ENCODE measurements around the gene CCNG1.
"Not testable (repeated sequence)": the region's sequence is repeated elsewhere in the genome, so short reads cannot be mapped to it uniquely, and the experiment has no call there.

The CCNG1 gene, protein sequence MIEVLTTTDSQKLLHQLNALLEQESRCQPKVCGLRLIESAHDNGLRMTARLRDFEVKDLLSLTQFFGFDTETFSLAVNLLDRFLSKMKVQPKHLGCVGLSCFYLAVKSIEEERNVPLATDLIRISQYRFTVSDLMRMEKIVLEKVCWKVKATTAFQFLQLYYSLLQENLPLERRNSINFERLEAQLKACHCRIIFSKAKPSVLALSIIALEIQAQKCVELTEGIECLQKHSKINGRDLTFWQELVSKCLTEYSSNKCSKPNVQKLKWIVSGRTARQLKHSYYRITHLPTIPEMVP

DNA sequence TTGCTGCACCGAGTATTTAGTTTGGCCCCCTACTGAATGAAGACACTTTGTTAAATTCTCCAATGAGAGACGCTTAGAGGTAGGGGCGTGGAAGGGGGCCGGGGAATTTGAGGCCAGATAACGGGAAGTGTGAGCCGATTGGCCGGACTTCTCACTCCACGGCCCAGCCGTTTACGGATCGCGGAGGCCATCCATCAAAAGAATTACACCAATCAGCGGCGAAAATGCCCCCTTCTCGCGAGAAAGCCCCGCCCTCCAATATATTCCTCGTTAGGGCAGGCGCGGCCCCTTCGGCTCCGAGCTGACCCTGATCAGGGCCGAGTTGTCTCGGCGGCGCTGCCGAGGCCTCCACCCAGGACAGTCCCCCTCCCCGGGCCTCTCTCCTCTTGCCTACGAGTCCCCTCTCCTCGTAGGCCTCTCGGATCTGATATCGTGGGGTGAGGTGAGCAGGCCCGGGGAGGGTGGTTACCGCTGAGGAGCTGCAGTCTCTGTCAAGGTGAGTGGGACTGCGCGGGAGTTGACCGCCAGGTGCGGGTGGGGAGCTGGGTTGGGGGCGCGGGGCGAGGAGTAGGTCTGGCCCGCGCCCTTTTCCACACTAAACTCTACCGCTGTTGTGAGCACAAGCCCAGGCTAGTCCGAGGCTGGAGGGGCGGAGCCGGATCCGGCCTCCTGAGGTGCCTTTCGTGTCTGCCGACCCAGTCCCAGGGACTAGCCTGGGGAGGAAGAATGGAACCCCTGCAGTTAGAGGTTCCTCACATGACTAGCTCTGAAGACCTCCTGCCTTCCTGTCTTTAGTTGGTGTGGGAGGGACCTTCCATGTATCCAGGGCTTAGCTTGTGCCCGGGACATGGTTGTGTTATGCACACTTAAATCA is at the start of gene CCNG1:
Gene CCNG1 (plus strand): TSS at position 287 of the 874 bp plus-strand sequence. CDS start 1,662 bp downstream, outside the sequence.
- peak; percentile 38 for DNase-seq

DNA sequence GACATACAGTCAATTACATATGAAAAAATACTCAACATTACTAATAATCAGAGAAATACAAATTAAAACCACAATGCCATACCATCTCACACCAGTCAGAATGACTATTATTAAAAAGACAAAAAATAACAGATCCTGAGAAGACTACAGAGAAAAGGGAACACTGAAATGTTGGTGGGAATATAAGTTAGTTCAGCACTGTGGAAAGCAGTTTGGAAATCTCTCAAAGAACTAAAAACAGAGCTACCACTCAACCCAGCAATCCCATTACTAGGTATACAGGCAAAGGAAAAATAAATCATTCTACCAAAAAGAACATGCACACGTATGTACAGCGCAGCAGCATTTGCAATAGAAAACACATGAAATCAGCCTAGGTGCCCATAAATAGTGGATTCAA is 41.6 kb upstream of the CCNG1 start:
- DNase-seq = no peak

DNA sequence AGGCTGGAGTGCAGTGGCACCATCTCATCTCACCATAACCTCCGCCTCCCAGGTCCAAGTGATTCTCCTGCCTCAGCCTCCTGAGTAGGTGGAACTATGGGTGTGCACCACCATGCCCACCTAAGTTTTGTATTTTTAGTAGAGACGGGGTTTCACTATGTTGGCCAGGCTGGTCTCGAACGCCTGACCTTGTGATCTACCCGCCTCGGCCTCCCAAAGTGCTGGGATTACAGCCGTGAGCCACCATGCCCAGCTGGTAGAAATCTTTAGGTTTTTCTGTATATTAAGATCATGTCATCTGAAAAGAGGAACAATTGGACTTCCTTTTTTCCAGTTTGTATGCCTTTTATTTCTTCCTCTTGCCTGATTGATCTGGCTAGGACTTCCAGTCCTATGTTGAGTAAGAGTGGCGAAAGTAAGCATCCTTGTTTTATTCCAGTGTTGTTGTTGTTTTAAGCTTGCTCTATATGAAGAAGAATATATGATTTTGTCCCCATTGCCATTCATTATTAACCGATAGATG is 40.5 kb upstream of the CCNG1 start:
- DNase-seq = not testable (repeated sequence)

DNA sequence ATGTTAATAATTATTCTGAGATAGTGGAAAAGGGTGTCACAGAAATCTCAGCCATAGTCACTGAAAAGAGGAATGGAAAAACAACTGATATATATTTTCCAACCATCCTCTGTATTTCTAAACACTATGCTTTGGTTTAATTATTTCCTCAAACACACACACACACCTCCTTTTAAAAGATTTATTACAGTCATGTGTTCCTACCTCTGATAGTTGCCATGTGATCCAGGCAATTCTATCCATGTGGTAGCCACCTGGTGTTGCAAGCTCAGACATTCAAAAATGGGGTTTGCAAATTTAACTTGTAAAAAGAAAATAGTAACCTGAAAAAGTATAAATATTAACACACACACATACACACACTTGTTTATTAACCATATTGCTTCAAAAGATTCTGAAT is 40.0 kb upstream of the CCNG1 start:
- no peak for DNase-seq

GRCh38 chr5:163399923-163400322 is 37.5 kb upstream of the CCNG1 start:
- no peak for DNase-seq

DNA sequence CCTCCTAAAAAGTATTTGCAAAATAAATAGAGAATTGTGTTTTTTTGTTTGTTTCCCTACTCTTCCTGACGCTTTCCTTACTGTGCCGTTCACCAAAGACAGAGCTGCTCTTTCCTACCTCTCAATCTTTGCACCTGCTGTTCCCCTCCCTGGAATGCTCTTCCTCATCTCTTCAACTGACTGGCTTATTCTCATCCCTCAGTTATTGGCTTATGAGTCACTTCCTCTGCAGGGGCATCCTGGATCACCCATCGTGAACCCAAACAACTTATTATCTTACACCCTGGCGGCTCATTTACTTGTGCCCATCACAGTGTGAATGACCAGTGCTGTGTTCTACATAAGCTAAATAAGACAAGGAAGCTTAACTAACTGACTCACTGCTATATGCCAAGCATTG is 36.1 kb upstream of the CCNG1 start:
- no peak for DNase-seq

- DNase-seq = no peak
These were observed 35.4 kb upstream of the CCNG1 start for GRCh38 chr5:163402007-163402406.

DNA sequence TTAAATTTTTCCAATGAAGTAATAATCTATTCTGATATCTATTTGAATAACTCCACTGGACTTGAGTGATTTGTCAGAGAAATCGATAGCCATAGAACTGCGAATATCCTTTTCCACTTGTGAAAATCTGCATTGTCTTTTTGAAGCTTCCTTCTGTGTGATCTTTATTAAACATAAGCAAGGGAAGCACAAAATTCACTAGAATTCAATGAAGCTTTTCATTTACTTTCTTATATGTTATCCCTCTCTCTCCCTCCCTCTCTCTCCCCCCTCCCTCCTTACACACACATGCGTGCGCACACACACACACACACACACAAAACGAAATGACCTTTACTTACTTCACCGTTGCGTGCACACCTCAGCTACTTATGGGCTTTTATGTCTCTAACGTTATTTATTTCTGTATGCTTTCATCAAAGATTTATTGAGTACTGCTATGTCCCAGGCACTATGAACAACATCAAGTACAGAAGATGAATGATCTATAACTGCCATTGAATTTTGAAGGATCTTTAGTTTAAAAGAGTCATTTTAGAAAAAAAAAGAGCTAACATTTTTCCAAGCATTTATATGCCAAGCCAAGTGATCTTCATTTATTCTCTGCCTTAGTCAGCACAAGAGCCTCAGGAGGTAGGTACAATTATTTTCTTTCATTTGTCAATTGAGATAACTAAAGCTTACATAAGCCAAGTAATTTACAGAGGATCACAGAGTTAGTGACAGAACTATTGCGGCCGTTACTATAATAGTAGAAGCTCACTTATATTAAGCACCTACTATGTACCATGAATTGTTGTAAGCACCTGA is 32.8 kb upstream of the CCNG1 start:
- no peak for DNase-seq

- no peak for DNase-seq
These were observed 30.2 kb upstream of the CCNG1 start for GRCh38 chr5:163407034-163407655.

DNA sequence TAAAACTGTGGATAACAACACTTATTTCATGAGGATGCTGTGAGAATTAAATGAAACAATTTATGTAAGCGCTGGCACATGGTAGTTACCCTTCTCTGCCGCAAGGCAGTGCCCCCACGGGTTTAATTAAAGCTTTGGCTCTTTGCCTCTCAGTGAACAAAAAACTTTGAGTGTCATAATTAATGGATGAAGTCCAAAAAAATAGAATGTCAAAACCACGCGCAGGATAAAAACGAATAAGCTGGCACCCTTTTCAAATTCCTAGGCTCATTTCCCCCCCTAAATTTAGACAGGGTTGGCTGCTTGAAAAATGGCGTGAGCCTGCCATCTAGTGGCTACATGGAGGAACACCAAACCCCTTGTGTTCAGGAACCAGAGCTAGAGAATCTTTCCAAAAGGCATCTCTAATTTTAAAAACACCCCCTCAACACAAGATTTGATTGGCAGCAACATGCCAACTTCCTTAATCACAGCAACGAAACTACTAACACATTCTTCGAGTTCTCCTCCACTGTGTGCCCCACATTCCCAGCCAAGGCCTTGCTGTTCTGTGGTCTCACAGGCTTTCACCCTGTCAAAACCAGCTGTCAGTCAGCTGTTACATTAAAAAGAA is 29.0 kb upstream of the CCNG1 start:
- no peak for DNase-seq

- DNase-seq = no peak
These were observed 28.0 kb upstream of the CCNG1 start for GRCh38 chr5:163409384-163409783.

GRCh38 chr5:163410505-163410904 is 26.9 kb upstream of the CCNG1 start:
- DNase-seq = no peak

- DNase-seq = not testable (repeated sequence)
These were observed 21.7 kb upstream of the CCNG1 start for GRCh38 chr5:163415673-163416072.

- DNase-seq = no peak
These were observed 12.6 kb upstream of the CCNG1 start for GRCh38 chr5:163424836-163425235.

DNA sequence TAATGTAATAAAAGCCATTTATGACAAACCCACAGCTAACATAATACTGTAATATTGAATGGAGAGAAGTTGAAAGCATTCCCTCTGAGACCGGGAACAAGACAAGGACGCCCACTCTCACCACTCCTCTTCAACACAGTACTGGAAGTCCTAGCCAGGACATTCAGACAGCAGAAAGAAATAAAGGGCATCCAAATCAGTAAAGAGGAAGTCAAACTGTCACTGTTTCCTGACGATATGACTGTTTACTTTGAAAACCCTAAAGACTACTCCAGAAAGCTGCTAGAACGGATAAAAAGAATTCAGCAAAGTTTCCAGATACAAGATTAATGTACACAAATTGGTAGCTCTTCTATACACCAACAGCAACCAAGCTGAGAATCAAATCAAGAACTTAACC is 11.3 kb upstream of the CCNG1 start:
- not testable (repeated sequence) for DNase-seq

- DNase-seq = no peak
These were observed 4.9 kb upstream of the CCNG1 start for GRCh38 chr5:163432544-163432943.

DNA sequence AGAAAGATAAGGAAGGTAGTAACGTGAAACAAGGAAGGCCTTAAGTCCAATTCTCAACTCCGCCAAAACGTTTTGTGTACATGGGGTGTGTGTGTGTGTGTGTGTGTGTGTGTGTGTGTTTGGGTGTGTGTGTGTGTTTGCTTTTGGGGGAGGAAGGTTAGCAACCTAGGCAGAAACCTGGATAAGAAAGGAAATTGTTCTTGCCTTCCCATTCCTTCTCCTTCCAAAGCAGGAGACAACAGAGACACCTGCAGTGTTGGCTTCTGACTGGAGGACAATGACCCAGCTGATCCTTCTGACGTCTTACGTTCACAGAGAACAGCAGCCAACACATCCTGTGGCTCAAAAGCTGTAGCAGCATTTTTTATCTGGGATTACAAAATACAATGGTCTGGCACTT is 4.1 kb upstream of the CCNG1 start:
- DNase-seq = no peak

DNA sequence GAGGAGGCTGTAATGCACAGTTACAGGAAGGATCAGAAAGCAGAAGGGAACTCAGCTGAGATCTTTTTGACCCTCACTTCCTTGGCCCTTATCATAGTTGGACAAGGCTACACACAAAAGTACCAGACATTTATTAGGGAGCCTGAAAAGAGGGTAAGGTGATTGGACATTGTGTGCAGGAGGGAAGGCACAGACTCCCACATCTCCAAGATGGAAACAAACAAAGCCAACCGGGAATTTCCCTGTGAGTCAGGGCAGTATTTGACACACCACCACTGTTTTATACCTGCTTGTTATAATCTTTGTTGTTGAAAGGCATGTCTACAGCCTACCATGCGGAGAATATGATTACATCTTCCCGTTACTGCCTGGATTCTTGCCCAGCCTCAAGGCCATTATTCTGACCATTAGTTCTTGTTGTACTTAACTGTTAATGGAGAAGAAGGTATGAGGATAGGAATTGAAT is 3.0 kb upstream of the CCNG1 start:
- DNase-seq = no peak

- no peak for DNase-seq
These were observed 880 bp upstream of the CCNG1 start for GRCh38 chr5:163436515-163436914.

GRCh38 chr5:163437011-163437308 is 435 bp upstream of the CCNG1 start:
- no peak for DNase-seq

- no peak for DNase-seq
These were observed 1.7 kb downstream of the CCNG1 start for GRCh38 chr5:163439092-163439425.

DNA sequence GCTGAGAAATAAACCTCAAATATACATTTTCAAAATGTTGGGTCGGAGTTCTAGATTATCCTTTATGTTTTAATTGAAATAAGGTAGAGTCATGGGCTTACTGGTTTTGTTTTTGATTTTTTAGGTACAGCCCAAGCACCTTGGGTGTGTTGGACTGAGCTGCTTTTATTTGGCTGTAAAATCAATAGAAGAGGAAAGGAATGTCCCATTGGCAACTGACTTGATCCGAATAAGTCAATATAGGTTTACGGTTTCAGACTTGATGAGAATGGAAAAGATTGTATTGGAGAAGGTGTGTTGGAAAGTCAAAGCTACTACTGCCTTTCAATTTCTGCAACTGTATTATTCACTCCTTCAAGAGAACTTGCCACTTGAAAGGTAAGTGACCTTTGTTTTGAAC is 3.6 kb downstream of the CCNG1 start:
- DNase-seq = no peak

Data from KG1 (cell line).